Thyroid gland (tissue), 4 donors: ENCODE measurements around the gene KLF9. TPM values are rescaled to one million over a fixed set of nuclear protein-coding genes. Genes with fewer than 3 reads are reported as not detected.
A peak's percentile ranks its signal among the peaks of the same experiment; 100 is the strongest.

Experiments used
- DNase-seq, 2 donors: peaks; one replicate each; pipeline ENCODE4 v3.0.0-alpha.2; 2019
- H3K27ac ChIP-seq, 3 donors: fragments of 200-600 bp; sonication (generic); 1 replicate in 2 of 3; 2 replicates in 1 of 3; pipeline ENCODE4 v1.5.1; 2016 to 2019; ENCODE audit warnings: mild to moderate bottlenecking in 1 of 3, moderate library complexity in 1 of 3
- H3K27me3 ChIP-seq: fragments of 200-600 bp; sonication (generic); one replicate; pipeline ENCODE4 v1.5.1; 2019
- H3K36me3 ChIP-seq, 2 donors: fragments of 200-600 bp; sonication (generic); one replicate each; pipeline ENCODE4 v1.5.1; 2016 to 2019
- H3K4me1 ChIP-seq, 2 donors: fragments of 200-600 bp; sonication (generic); one replicate each; pipeline ENCODE4 v1.5.1; 2017 to 2019
- H3K4me3 ChIP-seq, 3 donors: fragments of 200-600 bp; sonication (generic); replicated peaks in 1 of 3; 1 replicate in 2 of 3; 2 replicates in 1 of 3; pipeline ENCODE4 v1.5.1; 2016; ENCODE audit warnings: mild to moderate bottlenecking in 1 of 3
- H3K9me3 ChIP-seq: fragments of 200-600 bp; sonication (generic); one replicate; pipeline ENCODE4 v1.5.1; 2017
- CTCF ChIP-seq, 6 experiments: fragments of 200-600 bp in 3 of 6; fragments of 450-650 bp in 3 of 6; sonication (generic) in 3 of 6; IDR thresholded peaks; one replicate each; pipeline ENCODE4 v1.5.1; 2016 to 2019; ENCODE audit warnings: antibody characterized with exemption in 6 of 6, mild to moderate bottlenecking in 2 of 6, inconsistent platforms in 1 of 6, moderate library complexity in 1 of 6
- POLR2A ChIP-seq, 2 donors: fragments of 450-650 bp; IDR thresholded peaks; one replicate each; pipeline ENCODE4 v1.6.1; 2017; ENCODE audit warnings: antibody characterized with exemption in 2 of 2, mild to moderate bottlenecking in 2 of 2, moderate library complexity in 1 of 2
- WGBS, 2 donors: methylation state at CpG; one replicate each; pipeline ENCODE4 v1.1.5; 2017; 5-methylcytosine and 5-hydroxymethylcytosine counted together
- intact Hi-C: fragments of 100-400 bp; cut with DNase I; formaldehyde crosslinking; loops from one replicate; pipeline ENCODE4 v1.15.1; 2023
- total RNA-seq, 4 donors: library from RNA; depleted of rRNA; stranded (reverse); fragments of >200 nt; gene quantifications; one replicate each; pipeline ENCODE4 v1.2.3, GENCODE V29; 2016

The KLF9 gene
- total RNA-seq, 4 donors from 2014 or later, result 96.3 to 155 (median 125) TPM

DNA sequence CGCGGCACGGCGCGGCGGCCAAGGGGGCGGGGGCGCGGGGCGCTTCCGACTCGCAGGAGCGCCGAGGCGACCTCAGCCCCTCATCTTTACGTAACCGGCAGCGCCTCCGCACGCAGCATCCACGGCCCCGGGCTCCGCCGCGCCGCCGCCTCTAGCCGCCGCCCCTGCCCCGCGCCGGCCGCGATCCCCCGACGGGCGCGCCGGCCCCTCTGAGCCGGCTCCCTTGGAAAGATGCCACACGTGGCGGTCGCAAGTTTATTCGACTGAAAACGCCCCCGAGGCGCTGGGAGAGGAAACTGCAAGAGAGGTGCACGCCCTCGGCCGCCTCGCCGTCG lies 1.0 kb downstream of the KLF9 start:
- H3K36me3 ChIP-seq, result no peaks in the 10 kb centered on the region
- H3K27ac ChIP-seq, result peak overlapping the region; percentile 100
- H3K27me3 ChIP-seq, result no peaks in the 10 kb centered on the region
- intact Hi-C loops, result loop anchor here (10.0 kb wide), 1 partner anchor 191 kb away; no protein-coding TSS in a partner anchor
- TF ChIP-seq POLR2A (IDR thresholded peaks at IDR 0.05), result no peak
- TF ChIP-seq CTCF (IDR thresholded peaks at IDR 0.05), result no peak
- DNase-seq, result no peak
- H3K9me3 ChIP-seq, result no peaks in the 10 kb centered on the region
- WGBS, 2 donors, result 0 to 1% methylated on average over 7 to 43 of the region's 53 CpGs
- H3K4me1 ChIP-seq, result peaks cover 48 to 51% of the 10 kb centered on the region in 2 donors
- H3K4me3 ChIP-seq, result peak overlapping the region; percentile 83 to 98 (median 90)

GRCh38 chr9:70412832-70413463 lies 1.5 kb downstream of the KLF9 start:
- Histone ChIP-seq H3K27ac (peak overlapping the region; percentile 100), H3K36me3 (no peaks in the 10 kb centered on the region), H3K4me1 (peaks cover 45 to 51% of the 10 kb centered on the region in 2 donors), H3K4me3 (peak overlapping the region; percentile 83 to 98 (median 90)), H3K9me3 (no peaks in the 10 kb centered on the region), H3K27me3 (no peaks in the 10 kb centered on the region)
- intact Hi-C loops, result loop anchor here (10.0 kb wide), 1 partner anchor 192 kb away; no protein-coding TSS in a partner anchor
- peak; percentile 94 to 95 for DNase-seq
- TF ChIP-seq POLR2A (IDR thresholded peaks at IDR 0.05), result peak in 1 of 2 donors; percentile 93
- TF ChIP-seq CTCF (IDR thresholded peaks at IDR 0.05), result no peak
- WGBS, 2 donors, result 0% methylated on average over 12 to 14 of the region's 56 CpGs

- 0 to 1% methylated on average over 33 to 38 of the region's 41 CpGs for WGBS, 2 donors
- Histone ChIP-seq H3K4me1 (peaks cover 45 to 50% of the 10 kb centered on the region in 2 donors), H3K9me3 (no peaks in the 10 kb centered on the region), H3K27me3 (no peaks in the 10 kb centered on the region), H3K4me3 (peak overlapping the region; percentile 83 to 98 (median 90)), H3K27ac (peak overlapping the region; percentile 100), H3K36me3 (no peaks in the 10 kb centered on the region)
- peak; percentile 49 to 63 for TF ChIP-seq POLR2A (IDR thresholded peaks at IDR 0.05)
- no peak for TF ChIP-seq CTCF (IDR thresholded peaks at IDR 0.05)
- peak; percentile 83 for DNase-seq
- intact Hi-C loops, result loop anchor here (10.0 kb wide), 1 partner anchor 193 kb away; no protein-coding TSS in a partner anchor
These were observed 2.3 kb downstream of the KLF9 start for GRCh38 chr9:70411930-70412831.

DNA sequence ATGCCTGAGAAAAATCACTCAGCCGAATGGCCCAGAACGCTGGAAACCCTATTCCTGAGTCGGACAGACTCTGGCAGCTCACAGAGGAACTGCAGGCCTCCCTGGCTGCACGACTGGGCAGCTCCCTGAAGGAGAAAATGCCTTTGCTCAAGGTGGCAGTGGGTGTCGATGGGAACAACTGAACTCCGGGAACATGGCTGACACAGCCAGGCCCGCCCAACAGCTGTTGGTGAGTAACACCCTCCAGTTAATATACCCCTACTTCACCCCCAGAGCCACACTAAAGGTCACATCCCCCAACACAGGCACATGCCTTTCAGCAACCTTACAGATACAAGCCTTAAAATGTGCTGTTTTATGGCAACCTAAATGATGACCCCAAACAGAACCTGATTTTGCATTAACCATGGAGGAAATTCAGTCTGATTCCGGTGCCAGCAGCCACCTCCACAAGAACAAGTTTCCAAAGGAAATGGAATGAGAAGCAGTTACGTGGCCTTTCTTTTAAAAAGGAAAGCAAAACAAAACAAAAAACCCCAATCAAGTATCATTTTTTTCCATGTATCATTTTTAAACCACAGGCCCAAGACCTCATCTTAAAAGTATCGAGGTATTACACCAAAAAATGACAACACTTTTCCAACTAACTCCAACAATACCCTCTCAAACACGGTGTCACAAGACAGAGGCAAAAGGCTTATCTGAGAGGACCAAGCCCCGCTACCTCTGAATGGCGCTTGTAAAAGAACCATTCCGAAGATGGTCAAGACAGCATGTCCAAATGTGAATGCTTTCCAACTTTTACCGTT lies 3.1 kb downstream of the KLF9 start:
- no peaks in the 10 kb centered on the region for H3K36me3 ChIP-seq
- DNase-seq, result peak; percentile 74 to 75
- no peaks in the 10 kb centered on the region for H3K9me3 ChIP-seq
- 9 to 12% methylated on average over 15 of the region's 15 CpGs for WGBS, 2 donors
- peak overlapping the region; percentile 100 for H3K27ac ChIP-seq
- H3K4me1 ChIP-seq, result peaks cover 44 to 51% of the 10 kb centered on the region in 2 donors
- TF ChIP-seq POLR2A (IDR thresholded peaks at IDR 0.05) (peak in 1 of 2 donors; percentile 74), CTCF (IDR thresholded peaks at IDR 0.05) (peak in 1 of 6 experiments; percentile 12)
- H3K4me3 ChIP-seq, result peak overlapping the region; percentile 83 to 98 (median 90)
- intact Hi-C loops, result loop anchor here (10.0 kb wide), 1 partner anchor 193 kb away; no protein-coding TSS in a partner anchor
- no peaks in the 10 kb centered on the region for H3K27me3 ChIP-seq
